KOPT-K1 (cell line): Measurements from ENCODE around the gene FAM107B.

Source experiments
- H3K27ac ChIP-seq: fragments of 200-600 bp; sonication (generic); 2 replicates; pipeline ENCODE4 v1.5.1; 2016; ENCODE audit warnings: antibody characterized with exemption, mild to moderate bottlenecking, low read depth, low read length; ENCODE audit not compliant: poor library complexity, severe bottlenecking
- H3K36me3 ChIP-seq: fragments of 200-600 bp; sonication (generic); 2 replicates; pipeline ENCODE4 v1.5.1; 2017; ENCODE audit warnings: antibody characterized with exemption, mild to moderate bottlenecking, low read length, moderate library complexity; ENCODE audit not compliant: insufficient read depth
- H3K9me3 ChIP-seq: fragments of 200-600 bp; sonication (generic); 2 replicates; pipeline ENCODE4 v1.5.1; 2017; ENCODE audit warnings: antibody characterized with exemption, low read length, mild to moderate bottlenecking; ENCODE audit not compliant: insufficient read depth, poor library complexity, severe bottlenecking

FAM107B gene

DNA sequence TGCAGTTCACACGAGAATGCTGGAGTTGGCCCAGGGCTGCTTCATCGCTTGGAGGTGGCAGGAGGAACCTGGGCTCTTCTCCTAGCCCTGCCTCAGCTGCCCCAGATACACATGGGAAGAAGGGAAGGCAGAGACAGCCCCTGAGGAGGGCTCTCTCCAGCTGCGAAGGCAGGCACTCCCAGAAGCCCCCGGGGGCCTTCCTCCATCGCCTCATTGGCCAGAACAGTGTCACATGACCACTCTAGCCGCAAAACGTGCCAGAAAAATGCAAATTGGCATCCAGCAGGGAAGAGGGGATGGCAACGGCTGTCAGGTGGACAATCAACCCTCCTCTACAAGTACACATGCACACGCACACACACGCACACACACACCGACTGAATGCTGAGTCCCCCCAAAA lies 226.2 kb downstream of the FAM107B start:
- H3K36me3 ChIP-seq = no peaks in the 10 kb centered on the region
- H3K9me3 ChIP-seq = no peaks in the 10 kb centered on the region
- H3K27ac ChIP-seq = no peak overlapping the region

DNA sequence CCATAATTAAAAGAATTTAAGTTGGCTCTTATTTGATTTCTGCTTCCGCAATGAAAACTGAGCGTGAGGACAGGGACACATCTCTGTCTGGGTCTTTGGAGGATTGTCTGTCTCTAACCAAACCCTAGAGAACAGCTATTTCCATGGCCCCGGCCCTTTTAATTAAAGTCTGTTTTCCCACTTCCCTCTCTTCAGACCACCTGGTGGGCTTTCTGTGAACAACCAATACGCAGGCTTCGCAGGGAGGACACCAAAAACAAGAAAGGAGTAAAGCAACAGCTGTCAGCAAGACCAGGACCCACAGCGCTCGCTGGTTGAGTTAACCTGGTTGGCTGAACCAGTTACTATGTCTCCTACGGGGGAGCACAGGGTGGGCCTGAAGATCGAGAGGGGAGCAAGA lies 226.9 kb downstream of the FAM107B start:
- H3K9me3 ChIP-seq = no peaks in the 10 kb centered on the region
- H3K27ac ChIP-seq = no peak overlapping the region
- H3K36me3 ChIP-seq = no peaks in the 10 kb centered on the region

- Histone ChIP-seq H3K36me3 (no peaks in the 10 kb centered on the region), H3K27ac (no peak overlapping the region), H3K9me3 (no peaks in the 10 kb centered on the region)
Measured at GRCh38 chr10:14545827-14546226, 228.9 kb downstream of the FAM107B start.

- no peaks in the 10 kb centered on the region for H3K36me3 ChIP-seq
- no peaks in the 10 kb centered on the region for H3K9me3 ChIP-seq
- no peak overlapping the region for H3K27ac ChIP-seq
Measured at GRCh38 chr10:14543904-14544210, 230.8 kb downstream of the FAM107B start.

GRCh38 chr10:14543046-14543903 lies 231.4 kb downstream of the FAM107B start:
- Histone ChIP-seq H3K27ac (no peak overlapping the region), H3K9me3 (no peaks in the 10 kb centered on the region), H3K36me3 (no peaks in the 10 kb centered on the region)

- H3K27ac ChIP-seq = no peak overlapping the region
- H3K36me3 ChIP-seq = no peaks in the 10 kb centered on the region
- no peaks in the 10 kb centered on the region for H3K9me3 ChIP-seq
Measured at GRCh38 chr10:14541379-14541778, 233.3 kb downstream of the FAM107B start.

- Histone ChIP-seq H3K36me3 (no peaks in the 10 kb centered on the region), H3K27ac (no peak overlapping the region)
Measured at GRCh38 chr10:14540611-14541010, 234.1 kb downstream of the FAM107B start.

DNA sequence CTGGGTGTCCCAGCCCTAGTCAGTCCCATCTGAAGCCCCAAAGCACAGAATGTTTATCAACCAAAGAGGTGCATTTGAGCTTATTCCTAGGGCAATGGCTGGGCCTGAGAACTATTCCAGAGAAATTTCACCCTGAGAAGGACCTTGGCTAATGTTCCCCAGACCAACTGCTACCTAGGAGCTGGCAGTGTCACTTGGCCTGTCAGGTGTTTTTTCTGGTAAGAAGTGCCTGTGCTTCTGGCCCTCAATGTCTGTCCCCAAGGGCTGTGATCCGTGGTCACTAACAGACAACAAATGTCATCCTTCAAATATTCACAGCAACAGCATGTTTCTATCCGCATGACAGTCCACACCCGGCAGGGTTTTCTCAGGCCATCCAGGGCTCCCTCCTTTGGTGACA lies 234.6 kb downstream of the FAM107B start:
- Histone ChIP-seq H3K27ac (no peak overlapping the region), H3K9me3 (no peaks in the 10 kb centered on the region), H3K36me3 (no peaks in the 10 kb centered on the region)

More at GRCh38 chr10:14540611-14541010, 234.1 kb downstream of the FAM107B start:
- H3K9me3 ChIP-seq = no peaks in the 10 kb centered on the region

- Histone ChIP-seq H3K27ac (no peak overlapping the region), H3K36me3 (no peaks in the 10 kb centered on the region), H3K9me3 (no peaks in the 10 kb centered on the region)
Measured at GRCh38 chr10:14539176-14539575, 235.5 kb downstream of the FAM107B start.

DNA sequence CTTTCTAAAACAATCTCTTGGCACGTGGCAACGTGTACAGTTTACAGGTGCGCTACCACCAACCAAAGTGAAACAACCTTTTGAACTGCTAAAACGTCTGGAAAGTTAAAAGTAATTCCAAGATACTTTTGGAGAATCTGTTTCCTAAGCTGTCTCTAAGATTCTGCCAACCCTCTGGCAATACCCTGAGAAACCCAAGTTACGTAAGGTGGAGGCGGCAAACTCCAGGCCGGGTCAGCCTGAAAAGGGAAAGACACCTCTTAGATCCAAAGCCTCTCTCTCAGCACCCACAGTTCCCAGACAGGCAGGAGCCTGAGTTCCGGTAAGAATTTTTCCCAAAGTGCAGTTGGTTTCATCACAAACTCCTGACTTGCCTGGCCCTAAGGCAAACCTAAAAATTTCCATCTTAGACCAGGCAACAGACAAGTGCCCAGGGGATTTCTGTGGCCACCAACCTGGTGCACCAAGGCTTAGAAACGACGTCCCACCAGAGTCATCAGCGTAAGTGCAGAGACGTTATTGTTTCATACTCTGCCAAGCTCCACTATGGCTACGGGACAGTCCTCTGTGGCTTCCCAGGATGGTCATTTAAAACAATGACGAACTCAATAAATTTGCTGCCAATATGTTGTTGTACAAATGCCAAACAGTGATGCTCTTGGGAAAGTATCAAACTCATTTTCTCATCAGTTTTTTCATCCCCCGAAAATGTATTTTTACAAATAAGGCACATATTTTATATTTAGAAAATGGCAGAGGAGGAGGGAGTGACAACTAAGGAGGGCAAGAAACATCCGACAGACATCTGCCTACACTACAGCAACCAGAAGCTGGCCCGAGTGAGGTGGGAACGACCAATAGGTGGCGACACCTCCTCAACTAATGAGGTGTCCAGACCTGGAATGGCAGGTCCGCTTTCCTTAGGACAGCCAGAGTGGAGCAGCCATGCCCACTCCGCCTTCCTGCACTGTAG lies 238.2 kb downstream of the FAM107B start:
- Histone ChIP-seq H3K9me3 (no peaks in the 10 kb centered on the region), H3K27ac (no peak overlapping the region), H3K36me3 (no peaks in the 10 kb centered on the region)

DNA sequence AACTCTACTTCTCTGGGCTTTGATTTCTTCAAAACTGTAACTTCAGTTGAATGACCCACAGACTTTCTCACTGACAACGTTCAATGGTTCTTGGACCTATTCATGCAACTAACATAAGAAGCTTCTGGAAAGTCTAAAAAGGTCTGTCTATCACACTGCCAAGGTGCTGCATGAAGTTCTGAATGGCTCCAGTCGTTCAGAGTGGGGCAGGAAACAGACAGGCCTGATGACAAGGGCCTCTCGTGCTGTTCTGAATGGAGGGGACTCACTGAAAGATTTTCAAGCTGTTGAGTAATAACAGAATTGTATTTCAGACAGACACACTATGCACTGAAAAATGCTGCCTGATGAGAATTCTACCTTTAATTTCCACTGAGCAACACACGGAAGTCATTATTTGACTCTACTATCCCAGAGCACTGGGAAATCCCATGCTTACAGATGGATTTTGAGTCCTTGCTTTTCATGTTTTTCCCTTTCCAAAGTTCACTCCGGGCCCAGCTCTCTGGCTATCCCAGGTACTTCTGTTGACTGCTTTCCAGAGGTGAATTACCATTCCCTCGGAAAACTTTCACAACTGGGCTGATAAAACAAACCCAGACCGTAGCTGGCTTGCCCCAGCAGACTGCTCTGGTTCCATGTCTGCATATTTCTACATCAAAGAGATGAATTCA lies 239.1 kb downstream of the FAM107B start:
- Histone ChIP-seq H3K36me3 (no peaks in the 10 kb centered on the region), H3K9me3 (no peaks in the 10 kb centered on the region)

GRCh38 chr10:14534152-14534551 lies 240.5 kb downstream of the FAM107B start:
- Histone ChIP-seq H3K27ac (no peak overlapping the region), H3K9me3 (no peaks in the 10 kb centered on the region), H3K36me3 (no peaks in the 10 kb centered on the region)

More for the DNA sequence above, 239.1 kb downstream of the FAM107B start:
- H3K27ac ChIP-seq = no peak overlapping the region

GRCh38 chr10:14533295-14533694 lies 241.4 kb downstream of the FAM107B start:
- no peaks in the 10 kb centered on the region for H3K36me3 ChIP-seq
- no peaks in the 10 kb centered on the region for H3K9me3 ChIP-seq
- H3K27ac ChIP-seq = no peak overlapping the region

- H3K36me3 ChIP-seq = no peaks in the 10 kb centered on the region
- no peak overlapping the region for H3K27ac ChIP-seq
- H3K9me3 ChIP-seq = no peaks in the 10 kb centered on the region
Measured at GRCh38 chr10:14532473-14533251, 242.0 kb downstream of the FAM107B start.
